Measurements from ENCODE around the gene PCDHGB3. TPM values are rescaled to one million over a fixed set of nuclear protein-coding genes. Genes with fewer than 3 reads are reported as not detected.

PCDHGB3 gene
- total RNA-seq, 1 experiment from 2014 or later, result 1.6 TPM

GRCh38 chr5:141382469-141383294 lies 12.6 kb downstream of the PCDHGB3 start, which contains the start of gene PCDHGA7:
Gene PCDHGA7, plus strand, starts transcription at chr5:141382742. Its CDS starts 158 bp downstream, at chr5:141382900.
- H3K4ac ChIP-seq (ENCODE audit: low read depth, low read length), result no peak within 1 kb of the TSS
- no peak within 1 kb of the TSS for H3T11ph ChIP-seq (ENCODE audit: low read length)
- H2AFZ ChIP-seq (ENCODE audit: low read length), result no peak within 1 kb of the TSS
- H2BK5ac ChIP-seq (ENCODE audit: insufficient read length, low read length), result no peak within 1 kb of the TSS
- H3K27me3 ChIP-seq (ENCODE audit: insufficient read depth, low read length), result no peaks in the 10 kb centered on the region
- H3K18ac ChIP-seq (ENCODE audit: insufficient read length, low read depth, low read length), result no peak within 1 kb of the TSS
- no peak within 1 kb of the TSS for H2BK15ac ChIP-seq (ENCODE audit: low read depth, low read length)
- no peak within 1 kb of the TSS for H3K14ac ChIP-seq (ENCODE audit: insufficient read depth, low read length)
- no peak within 1 kb of the TSS for H2AK5ac ChIP-seq (ENCODE audit: insufficient read length, low read length)
- Mint-ChIP-seq H3K27me3 (ENCODE audit: low read depth) (peaks cover 5% of the 10 kb centered on the region; the same call in 1 of the 2 replicates), H3K9me3 (peaks cover 66% of the 10 kb centered on the region in 2 experiments), H3K27ac (no peak within 1 kb of the TSS), H3K4me1 (no peaks in the 10 kb centered on the region), H3K4me3 (no peak within 1 kb of the TSS), H3K36me3 (ENCODE audit: insufficient read depth in 1 of 3, low read depth in 3 of 3) (peaks cover 12 to 34% (median 22%) of the 10 kb centered on the region in 3 experiments; a peak in 6 of 7 replicates)
- H3K79me2 ChIP-seq (ENCODE audit: insufficient read depth, low read length), result no peaks in the 10 kb centered on the region
- no peaks in the 10 kb centered on the region for H3K4me1 ChIP-seq (ENCODE audit: insufficient read depth, low read length)
- no peak within 1 kb of the TSS for H2BK20ac ChIP-seq (ENCODE audit: low read depth, low read length, poor library complexity, severe bottlenecking)
- H4K8ac ChIP-seq (replicated peaks; ENCODE audit: insufficient read length, low read depth, low read length), result no peak within 1 kb of the TSS
- no peak within 1 kb of the TSS for H3K27ac ChIP-seq (ENCODE audit: insufficient read length, low read depth, low read length)
- no peak for DNase-seq
- no peak within 1 kb of the TSS for H2BK12ac ChIP-seq (ENCODE audit: insufficient read length, low read depth, low read length)
- no peaks in the 10 kb centered on the region for H4K20me1 ChIP-seq (ENCODE audit: control insufficient read depth, insufficient read depth, insufficient read length)
- no peak within 1 kb of the TSS for H4K5ac ChIP-seq (ENCODE audit: insufficient read length, low read depth, low read length)
- no peak within 1 kb of the TSS for H4K91ac ChIP-seq (ENCODE audit: insufficient read length, low read depth, low read length)
- no peak within 1 kb of the TSS for H3K23ac ChIP-seq (ENCODE audit: insufficient read length, low read depth, low read length)
- H3K9me3 ChIP-seq (ENCODE audit: control insufficient read depth, low read depth, low read length), result peaks cover 21% of the 10 kb centered on the region
- no peak within 1 kb of the TSS for H3K4me2 ChIP-seq (ENCODE audit: insufficient read depth, insufficient read length, low read length)
- no peak within 1 kb of the TSS for H3K56ac ChIP-seq (ENCODE audit: insufficient read length, low read depth, low read length)
- no peaks in the 10 kb centered on the region for H3K23me2 ChIP-seq (ENCODE audit: insufficient read length, low read depth, low read length, poor library complexity, severe bottlenecking)
- WGBS (ENCODE audit: extremely low coverage, insufficient read length, low lambda C conversion rate), result no CpG with 5 or more reads among the region's 37 CpGs
- H3K9ac ChIP-seq (ENCODE audit: extremely low read depth, insufficient read length, low read length), result no peak within 1 kb of the TSS
- no peaks in the 10 kb centered on the region for H3K79me1 ChIP-seq (ENCODE audit: insufficient read depth, low read depth, low read length, poor library complexity, severe bottlenecking)
- no peak within 1 kb of the TSS for H2BK120ac ChIP-seq (ENCODE audit: low read depth, low read length, poor library complexity, severe bottlenecking)
- TF ChIP-seq, protein P1, sequence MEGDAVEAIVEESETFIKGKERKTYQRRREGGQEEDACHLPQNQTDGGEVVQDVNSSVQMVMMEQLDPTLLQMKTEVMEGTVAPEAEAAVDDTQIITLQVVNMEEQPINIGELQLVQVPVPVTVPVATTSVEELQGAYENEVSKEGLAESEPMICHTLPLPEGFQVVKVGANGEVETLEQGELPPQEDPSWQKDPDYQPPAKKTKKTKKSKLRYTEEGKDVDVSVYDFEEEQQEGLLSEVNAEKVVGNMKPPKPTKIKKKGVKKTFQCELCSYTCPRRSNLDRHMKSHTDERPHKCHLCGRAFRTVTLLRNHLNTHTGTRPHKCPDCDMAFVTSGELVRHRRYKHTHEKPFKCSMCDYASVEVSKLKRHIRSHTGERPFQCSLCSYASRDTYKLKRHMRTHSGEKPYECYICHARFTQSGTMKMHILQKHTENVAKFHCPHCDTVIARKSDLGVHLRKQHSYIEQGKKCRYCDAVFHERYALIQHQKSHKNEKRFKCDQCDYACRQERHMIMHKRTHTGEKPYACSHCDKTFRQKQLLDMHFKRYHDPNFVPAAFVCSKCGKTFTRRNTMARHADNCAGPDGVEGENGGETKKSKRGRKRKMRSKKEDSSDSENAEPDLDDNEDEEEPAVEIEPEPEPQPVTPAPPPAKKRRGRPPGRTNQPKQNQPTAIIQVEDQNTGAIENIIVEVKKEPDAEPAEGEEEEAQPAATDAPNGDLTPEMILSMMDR (conservative IDR thresholded peaks at IDR 0.05), result no peak

All from H9 (cell line).